NCI-H2196 (cell line): ENCODE results near the gene GNG7.
"Not testable (repeated sequence)": the region's sequence is repeated elsewhere in the genome, so short reads cannot be mapped to it uniquely, and the experiment has no call there.

ENCODE experiments used
- DNase-seq: peaks from one replicate; lab custom pipeline; 2025; ENCODE audit not compliant: unreplicated experiment; lab: John Stamatoyannopoulos, UW

Gene GNG7

GRCh38 chr19:2646866-2647535, 55.5 kb downstream of the GNG7 start:
- DNase-seq: no peak

- DNase-seq: no peak
Observed at GRCh38 chr19:2645826-2646225, 56.7 kb downstream of the GNG7 start.

- DNase-seq: not testable (repeated sequence)
Observed at GRCh38 chr19:2643123-2643737, 59.3 kb downstream of the GNG7 start.

GRCh38 chr19:2641332-2641698, 61.2 kb downstream of the GNG7 start:
- no peak for DNase-seq

- no peak for DNase-seq
Observed at GRCh38 chr19:2640563-2641331, 61.7 kb downstream of the GNG7 start.

- DNase-seq: no peak
Observed at GRCh38 chr19:2639999-2640398, 62.5 kb downstream of the GNG7 start.

GRCh38 chr19:2638417-2638940, 64.0 kb downstream of the GNG7 start:
- DNase-seq: no peak

GRCh38 chr19:2636897-2637683, 65.4 kb downstream of the GNG7 start:
- DNase-seq: peak; percentile 62

- no peak for DNase-seq
Observed at GRCh38 chr19:2636141-2636896, 66.2 kb downstream of the GNG7 start.

- no peak for DNase-seq
Observed at GRCh38 chr19:2634960-2635359, 67.5 kb downstream of the GNG7 start.

- DNase-seq: no peak
Observed at GRCh38 chr19:2634228-2634951, 68.1 kb downstream of the GNG7 start.

- no peak for DNase-seq
Observed at GRCh38 chr19:2633693-2634075, 68.8 kb downstream of the GNG7 start.

- peak; percentile 31 for DNase-seq
Observed at GRCh38 chr19:2631213-2631821, 71.2 kb downstream of the GNG7 start.

GRCh38 chr19:2630352-2631001, 72.0 kb downstream of the GNG7 start:
- no peak for DNase-seq

GRCh38 chr19:2629491-2630351, 72.8 kb downstream of the GNG7 start:
- DNase-seq: no peak

- DNase-seq: no peak
Observed at GRCh38 chr19:2628597-2628996, 73.9 kb downstream of the GNG7 start.

GRCh38 chr19:2627855-2628254, 74.6 kb downstream of the GNG7 start:
- no peak for DNase-seq

- peak; percentile 22 for DNase-seq
Observed at GRCh38 chr19:2627319-2627829, 75.1 kb downstream of the GNG7 start.
